ENCODE data around the gene PATJ. TPM values are rescaled to one million over a fixed set of nuclear protein-coding genes. Genes with fewer than 3 reads are reported as not detected.
"Not testable (repeated sequence)": the region's sequence is repeated elsewhere in the genome, so short reads cannot be mapped to it uniquely, and the experiment has no call there.

Gene PATJ
- polyA plus RNA-seq, 3 donors, result 36.1 to 55.6 (median 36.4) TPM

DNA sequence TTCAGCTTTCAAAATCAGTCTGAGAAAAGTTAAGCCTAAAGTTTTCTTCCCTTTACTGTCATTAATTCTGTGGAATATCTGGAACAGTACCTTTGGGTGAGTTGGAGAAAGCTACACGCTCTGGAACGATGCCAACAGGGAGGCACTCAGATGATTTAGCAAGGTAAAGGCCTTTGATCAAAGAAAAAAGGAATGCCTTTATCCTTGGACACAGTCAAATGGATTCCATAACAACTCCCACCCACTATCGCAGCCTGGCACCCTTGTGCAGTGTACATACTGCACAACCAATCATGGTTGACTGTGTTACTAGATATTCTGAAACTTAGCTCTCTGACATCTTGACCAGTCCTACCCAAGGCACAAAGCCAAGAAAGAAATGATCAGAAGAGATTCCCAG, 218.7 kb downstream of the PATJ start:
- no peak for DNase-seq (ENCODE audit: extremely low read depth in 1 of 11, low read depth in 9 of 11, low spot score in 4 of 11)

DNA sequence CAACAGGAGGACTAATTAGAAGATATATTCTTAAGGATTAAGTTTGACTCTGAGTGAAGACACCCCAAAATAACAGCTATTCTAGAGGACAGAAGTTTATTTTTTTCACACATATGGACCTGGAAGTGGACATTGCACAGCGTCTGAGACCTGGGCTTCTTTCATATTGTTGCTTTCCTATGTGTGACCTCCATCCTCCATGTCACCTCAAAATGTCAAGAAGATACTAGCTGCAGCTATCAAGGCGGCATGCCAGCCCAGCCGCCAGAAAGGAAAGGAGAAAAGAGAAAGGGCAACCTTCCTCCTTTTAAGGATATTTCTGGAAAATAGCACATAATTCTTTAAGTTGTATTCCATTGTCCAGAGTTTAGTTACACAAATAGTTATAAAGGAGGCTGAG, 220.4 kb downstream of the PATJ start:
- no peak for DNase-seq (ENCODE audit: extremely low read depth in 1 of 11, low read depth in 9 of 11, low spot score in 4 of 11)

DNA sequence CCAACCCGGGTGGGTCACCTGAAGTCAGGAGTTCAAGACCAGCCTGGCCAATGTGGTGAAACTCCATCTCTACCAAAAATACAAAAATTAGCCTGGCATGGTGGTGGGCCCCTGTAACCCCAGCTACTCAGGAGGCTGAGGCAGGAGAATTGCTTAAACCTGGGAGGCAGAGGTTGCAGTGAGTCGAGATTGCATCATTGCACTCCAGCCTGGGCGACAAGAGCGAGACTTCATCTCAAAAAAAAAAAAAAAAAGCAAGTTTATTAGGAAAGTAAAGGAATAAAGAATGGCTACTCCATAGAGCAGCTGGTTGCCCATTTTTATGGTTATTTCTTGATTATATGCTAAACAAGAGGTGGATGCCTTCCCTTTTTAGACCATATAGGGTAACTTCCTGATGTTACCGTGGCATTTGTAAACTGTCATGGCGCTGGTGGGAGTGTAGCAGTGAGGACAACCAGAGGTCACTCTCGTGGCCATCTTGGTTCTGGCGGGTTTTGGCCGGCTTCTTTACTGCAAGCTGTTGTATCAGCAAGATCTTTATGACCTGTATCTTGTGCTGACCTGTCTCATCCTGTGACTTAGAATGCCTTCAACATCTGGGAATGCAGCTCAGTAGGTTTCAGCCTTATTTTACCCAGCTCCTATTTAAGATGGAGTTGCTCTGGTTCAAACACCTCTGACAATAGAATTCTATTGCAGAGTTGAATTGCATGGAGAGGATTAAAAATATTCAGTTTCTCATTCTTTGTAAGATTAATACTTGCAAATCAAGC, 224.4 kb downstream of the PATJ start:
- not testable (repeated sequence) for DNase-seq (ENCODE audit: extremely low read depth in 1 of 11, low read depth in 9 of 11, low spot score in 4 of 11)

DNA sequence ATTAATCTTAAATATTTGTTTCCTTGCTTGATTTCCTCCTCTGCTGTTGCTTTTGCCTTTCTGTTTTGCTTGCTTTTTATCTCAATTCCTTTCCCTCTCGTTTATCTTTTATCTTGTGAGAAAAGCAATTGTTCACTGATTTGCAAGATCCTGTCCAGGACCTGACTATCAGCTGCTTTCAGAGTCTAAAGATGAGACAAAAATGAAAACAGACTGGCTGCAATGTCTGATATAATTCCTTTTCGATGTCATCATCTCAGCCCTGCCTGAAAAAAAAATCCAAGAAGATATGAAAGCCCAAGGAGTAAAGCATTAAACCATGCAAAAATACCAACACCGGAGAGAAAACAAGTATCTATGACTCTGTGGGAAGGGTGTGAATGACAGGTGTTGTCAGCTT, 225.5 kb downstream of the PATJ start:
- DNase-seq (ENCODE audit: extremely low read depth in 1 of 11, low read depth in 9 of 11, low spot score in 4 of 11), result no peak

DNA sequence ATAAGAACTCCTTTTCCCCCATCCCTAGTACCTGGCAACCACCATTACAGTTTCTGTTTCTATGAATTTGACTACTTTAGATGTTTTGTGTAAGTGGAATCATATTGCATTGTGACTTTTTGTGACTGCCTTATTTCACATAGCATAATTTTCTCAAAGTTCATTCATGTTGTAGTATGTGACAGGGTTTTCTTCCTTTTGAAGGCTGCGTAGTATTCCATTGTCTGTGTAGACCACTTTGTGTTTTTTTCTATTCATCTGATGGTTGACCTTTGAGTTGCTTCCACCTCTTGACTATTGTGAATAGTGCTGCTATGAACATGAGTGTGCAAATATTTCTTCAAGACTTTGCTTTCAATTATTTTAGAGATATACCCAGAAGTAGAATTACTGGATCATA, 226.6 kb downstream of the PATJ start:
- no peak for DNase-seq (ENCODE audit: extremely low read depth in 1 of 11, low read depth in 9 of 11, low spot score in 4 of 11)

DNA sequence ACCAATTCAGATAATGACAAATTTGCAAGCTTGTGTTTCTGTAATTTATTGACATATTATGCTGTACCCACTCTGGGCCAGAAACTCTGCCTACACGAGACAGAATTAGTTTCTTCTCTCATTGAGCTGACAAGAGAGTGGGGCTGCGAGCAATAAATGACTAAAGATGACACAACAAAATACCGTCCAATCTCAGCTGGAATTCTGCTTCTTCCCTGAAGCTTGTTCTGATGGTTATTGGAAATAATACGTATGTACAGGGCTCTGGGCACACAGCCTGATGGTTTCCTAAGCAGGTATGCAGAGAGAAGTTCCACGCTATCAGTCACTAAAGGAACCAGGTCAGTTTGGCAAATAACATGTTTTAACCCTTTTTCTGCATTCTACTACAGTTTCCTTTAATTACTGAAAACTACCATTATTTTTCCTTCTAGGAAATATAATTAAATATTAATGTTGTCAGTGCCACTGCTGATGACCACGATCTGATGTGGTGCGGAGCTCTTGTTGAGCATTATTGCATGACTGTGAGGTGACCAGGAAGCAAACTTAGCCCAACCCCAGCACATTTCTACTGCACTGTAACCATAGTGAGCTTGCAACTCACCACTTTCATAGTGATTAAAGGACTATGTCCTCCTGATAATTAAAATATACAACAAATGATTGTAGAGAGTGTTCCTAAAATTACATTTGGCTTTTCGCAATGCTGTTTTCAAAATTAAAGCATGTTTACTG, 231.0 kb downstream of the PATJ start:
- no peak for DNase-seq (ENCODE audit: extremely low read depth in 1 of 11, low read depth in 9 of 11, low spot score in 4 of 11)

DNA sequence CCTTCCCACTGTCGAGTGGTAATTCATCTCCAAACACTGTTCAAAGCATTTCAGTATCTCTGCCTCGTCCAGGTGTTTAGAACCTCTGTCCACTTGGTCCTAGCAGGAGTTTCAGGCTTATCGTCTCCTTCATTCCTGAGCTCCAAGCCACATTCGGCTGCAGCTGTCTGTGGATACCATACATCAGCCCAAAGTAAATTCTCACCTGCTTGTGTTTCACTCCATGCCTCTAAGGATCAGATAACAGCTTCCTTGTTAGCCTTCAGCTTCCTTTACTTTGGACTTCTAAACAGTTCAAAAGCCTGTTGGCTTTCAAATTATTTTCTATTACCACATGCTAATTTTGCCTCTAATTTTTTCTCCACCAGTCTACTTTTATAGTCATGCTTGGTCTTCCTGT, 233.4 kb downstream of the PATJ start:
- DNase-seq (ENCODE audit: extremely low read depth in 1 of 11, low read depth in 9 of 11, low spot score in 4 of 11), result no peak

DNA sequence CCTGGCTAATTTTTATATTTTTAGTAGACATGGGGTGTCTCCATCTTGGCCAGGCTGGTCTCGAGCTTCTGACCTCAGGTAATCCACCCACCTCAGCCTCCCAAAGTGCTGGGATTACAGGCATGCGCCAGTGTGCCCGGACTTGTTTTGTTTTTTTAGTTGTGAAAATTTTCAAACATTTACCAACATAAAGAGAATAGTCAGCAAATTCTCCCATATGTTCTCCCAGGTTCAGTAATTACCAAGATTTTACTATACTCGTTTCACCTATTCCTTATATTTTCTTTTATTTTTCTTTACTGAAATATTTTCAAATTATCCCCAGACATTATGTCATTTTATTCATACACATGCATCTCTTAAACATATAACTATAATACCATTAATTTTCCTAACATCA, 234.3 kb downstream of the PATJ start:
- DNase-seq (ENCODE audit: extremely low read depth in 1 of 11, low read depth in 9 of 11, low spot score in 4 of 11), result no peak

DNA sequence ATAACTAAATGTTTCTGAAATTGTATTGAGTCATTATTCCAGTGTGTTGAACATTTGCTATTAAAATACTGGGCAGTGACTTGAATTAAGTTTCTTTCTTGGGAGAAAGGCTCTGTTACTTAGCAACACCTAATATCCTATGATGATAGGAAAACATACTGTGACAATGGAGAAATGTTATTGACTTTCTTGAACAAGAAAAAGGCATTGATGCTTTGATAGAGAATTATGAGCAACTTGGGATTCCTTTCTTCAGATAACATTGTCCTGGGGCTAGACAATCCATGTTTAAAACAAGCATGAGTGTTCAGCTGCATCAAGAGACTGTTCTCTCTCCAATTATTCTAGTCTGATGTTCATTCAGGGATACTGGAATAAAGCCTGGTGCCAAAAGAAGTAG, 236.5 kb downstream of the PATJ start:
- DNase-seq (ENCODE audit: extremely low read depth in 1 of 11, low read depth in 9 of 11, low spot score in 4 of 11), result no peak

DNA sequence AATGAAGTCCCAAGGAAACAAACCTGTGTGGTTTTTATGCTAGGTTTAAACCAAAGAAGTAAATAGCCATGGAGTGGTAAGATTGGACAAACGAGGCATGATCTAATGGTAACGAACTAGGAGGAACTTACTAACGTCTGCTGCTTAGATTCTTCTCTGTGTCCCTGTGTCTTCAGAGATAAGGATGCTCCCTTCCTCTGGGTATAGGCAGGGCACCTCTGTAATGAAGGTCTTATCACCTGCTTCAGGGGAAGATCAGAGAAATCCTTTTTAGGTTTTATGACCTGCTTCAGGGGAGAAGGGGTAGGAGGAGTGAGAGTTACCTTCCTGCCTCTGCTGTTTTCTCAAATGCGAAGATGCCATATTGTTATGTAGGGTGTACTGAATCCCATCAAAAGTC, 237.4 kb downstream of the PATJ start:
- no peak for DNase-seq (ENCODE audit: extremely low read depth in 1 of 11, low read depth in 9 of 11, low spot score in 4 of 11)

DNA sequence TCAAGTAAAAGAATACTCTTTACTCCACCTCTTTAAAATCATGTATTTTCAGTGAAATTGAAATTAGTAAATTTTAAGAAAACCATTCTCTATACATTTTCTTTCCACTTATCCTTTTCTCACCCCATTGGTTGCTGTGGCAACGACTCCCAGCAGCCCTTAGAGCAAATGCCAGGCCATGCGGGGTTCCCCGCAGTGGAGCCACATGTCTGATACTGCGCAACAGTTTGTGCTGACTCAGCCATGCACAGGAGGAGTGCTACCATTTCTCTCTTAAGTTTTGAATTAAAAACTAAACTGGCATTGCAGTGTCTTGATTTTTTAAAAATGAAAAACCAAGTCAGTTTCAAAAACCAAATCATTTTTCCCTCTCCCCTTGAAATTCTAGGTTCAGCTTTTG, 238.3 kb downstream of the PATJ start:
- no peak for DNase-seq (ENCODE audit: extremely low read depth in 1 of 11, low read depth in 9 of 11, low spot score in 4 of 11)

DNA sequence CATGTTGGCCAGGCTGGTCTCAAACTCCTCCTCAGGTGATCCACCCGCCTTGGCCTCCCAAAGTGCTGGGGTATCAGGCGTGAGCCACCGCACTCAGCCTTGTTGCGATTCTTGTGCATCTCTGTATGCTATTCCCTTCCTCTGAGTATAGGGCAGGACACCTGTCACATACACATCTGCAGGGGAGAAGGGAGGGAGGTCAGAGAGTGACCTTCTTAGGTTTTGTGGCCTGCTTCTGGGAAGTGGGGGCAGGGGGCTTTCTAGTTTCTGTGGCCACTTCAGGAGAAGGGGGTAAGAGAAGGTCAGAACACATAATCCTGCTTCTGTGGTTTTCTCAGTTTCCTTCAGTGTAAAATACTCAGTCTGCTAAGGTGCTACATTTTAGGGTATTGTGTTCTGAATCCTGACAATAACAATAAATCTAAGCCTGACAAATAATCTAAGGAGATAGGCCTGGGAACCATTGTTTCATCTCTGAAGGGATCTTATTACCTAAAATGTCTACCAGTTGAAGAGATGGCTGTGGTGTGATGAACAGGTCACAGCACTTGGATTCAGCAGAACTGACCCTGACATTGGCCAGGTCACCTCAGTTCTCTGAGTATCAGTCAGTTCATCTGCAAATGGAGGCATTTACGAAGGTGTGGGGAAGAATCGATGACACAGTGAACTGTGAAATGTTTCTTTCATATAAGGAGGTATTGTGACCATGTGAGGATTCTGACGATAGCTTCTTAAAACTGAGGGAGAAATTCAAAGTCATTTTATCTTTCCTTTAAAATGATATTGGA, 239.8 kb downstream of the PATJ start:
- no peak for DNase-seq (ENCODE audit: extremely low read depth in 1 of 11, low read depth in 9 of 11, low spot score in 4 of 11)

DNA sequence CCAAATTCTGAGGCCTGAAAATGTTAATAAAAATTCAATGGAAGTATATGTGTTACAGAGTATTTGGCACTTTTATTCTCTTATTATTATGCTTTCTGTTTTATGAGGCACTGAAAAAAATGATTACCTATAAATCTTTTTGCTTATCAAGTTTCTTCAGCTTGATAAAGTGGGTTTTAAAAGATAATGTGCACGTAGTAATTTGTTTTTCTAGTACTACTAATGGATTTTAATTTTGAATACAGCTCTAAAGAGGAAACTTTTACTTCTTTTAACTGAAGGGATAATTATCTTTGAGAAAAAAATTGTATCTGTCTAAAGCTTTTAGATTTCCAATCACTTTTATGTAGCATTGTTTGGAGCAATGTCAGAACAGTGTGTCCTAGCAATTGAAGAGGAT, 241.0 kb downstream of the PATJ start:
- DNase-seq (ENCODE audit: extremely low read depth in 1 of 11, low read depth in 9 of 11, low spot score in 4 of 11), result no peak

DNA sequence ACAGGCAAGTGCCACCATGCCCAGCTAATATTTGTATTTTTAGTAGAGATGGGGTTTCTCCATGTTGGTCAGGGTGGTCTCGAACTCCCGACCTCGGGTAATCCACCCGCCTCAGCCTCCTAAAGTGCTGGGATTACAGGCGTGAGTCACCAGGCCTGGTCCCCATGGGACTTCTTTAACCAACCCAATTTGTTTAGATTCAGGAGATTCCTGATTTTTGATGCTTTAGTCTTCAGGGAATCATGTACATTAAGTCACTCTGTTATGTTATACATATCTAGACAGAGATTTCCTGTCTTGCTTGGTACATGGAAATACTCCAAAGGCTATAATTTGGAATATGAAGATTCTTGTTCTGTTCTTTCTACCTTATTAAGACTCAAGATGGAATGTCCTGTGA, 250.0 kb downstream of the PATJ start:
- no peak for DNase-seq (ENCODE audit: extremely low read depth in 1 of 11, low read depth in 9 of 11, low spot score in 4 of 11)

DNA sequence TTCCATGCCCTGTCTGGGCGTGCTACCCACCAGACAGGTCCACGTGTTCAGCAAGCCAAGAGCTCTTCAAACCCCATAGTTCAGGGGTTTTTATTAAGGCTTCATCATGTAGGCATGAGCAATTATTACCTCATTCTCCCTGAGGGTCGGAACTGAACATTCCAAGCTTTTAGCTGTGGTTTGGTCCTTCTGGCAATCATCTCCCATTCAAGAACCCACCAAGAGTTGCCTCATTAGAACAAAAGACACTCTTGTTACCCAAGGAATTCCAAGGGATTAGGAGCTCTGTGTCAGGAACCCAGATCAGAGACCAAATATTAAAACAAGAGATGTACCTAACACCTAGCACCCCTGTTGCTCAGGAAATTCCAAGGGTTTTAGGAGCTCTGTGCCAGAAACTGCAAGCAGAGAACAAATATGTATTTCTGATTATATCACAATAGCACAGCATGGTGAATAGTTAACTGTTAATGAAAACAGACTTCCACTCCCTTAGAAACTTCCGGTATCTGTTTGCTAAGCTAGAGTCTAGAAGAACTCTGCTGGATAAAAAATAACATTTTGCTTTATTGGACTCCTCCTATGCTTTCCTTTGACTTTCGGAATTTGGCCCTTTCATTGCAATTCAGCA, 251.2 kb downstream of the PATJ start:
- DNase-seq (ENCODE audit: extremely low read depth in 1 of 11, low read depth in 9 of 11, low spot score in 4 of 11), result no peak

DNA sequence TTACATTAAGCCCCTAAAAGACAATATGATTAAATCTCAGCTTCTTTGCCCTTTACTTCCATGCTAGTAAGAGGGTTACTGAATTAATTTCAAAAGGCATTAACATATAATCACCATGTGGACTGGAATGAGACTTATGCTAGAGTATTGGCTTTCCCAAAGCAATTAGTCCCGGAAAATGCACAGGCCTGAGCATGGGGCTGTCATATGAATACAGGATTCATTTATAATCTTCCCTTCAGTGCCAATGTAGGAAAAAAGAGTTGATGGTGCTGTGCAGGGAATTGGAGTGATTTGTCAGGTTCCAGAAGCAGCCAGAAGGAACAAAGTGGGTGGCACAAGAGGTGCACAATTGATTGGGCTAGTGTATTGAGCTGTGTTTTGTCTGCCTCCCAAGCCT, 253.4 kb downstream of the PATJ start:
- DNase-seq (ENCODE audit: extremely low read depth in 1 of 11, low read depth in 9 of 11, low spot score in 4 of 11), result no peak

DNA sequence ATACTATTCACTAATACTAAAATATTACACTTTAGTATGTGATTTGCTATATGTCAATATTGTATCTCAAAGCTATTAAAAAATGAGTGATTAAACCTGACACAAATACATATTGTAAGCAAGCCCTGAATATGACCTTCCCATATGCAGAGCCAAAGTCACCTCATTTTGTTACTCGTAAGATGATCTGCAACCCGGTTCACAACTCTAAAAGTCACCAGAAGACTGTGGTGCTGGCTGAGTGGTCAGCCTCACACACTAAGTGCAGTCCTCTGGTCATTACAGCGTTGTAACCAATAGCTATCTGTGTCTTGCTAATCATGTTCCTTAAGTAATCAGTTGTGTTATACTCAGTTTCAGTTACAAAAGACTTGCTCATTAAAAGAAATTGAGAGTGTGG, 254.8 kb downstream of the PATJ start:
- DNase-seq (ENCODE audit: extremely low read depth in 1 of 11, low read depth in 9 of 11, low spot score in 4 of 11), result no peak

DNA sequence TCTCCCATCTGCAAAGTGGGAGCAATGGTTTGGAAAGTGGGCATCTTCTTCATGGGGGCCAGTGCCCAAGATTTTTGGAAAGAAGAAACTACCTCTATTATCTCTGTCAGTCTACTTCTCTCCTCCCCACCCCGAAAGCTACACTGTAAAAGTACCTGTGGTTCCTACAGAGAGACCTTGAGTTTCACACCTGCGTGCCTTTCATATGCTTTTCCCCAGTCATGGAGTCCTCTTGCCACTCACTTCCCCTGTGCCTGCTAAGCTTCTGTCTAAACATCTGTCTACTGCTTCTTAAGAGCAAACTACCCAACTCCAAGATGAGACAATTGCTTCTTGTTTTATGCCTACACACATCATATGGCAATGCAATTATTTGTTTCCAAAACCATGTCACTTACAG, 261.5 kb downstream of the PATJ start:
- no peak for DNase-seq (ENCODE audit: extremely low read depth in 1 of 11, low read depth in 9 of 11, low spot score in 4 of 11)

DNA sequence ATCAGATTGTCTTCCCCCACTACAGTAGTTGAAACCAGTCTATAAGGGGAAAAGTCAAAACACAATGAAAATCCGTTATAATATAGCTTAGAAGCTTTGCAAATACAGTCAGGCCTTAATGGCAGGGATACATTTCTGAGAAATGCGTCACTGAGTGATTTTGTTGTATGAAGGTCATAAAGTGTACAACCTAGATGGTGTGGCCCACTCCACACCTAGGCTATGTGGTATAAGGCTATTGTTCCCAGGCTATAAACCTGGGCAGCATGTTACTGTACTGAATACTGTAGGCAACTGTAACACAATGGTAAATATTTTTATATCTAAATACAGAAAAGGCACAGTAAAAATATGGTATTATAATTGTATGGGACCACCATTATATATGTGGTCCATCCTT, 264.4 kb downstream of the PATJ start:
- no peak for DNase-seq (ENCODE audit: extremely low read depth in 1 of 11, low read depth in 9 of 11, low spot score in 4 of 11)

DNA sequence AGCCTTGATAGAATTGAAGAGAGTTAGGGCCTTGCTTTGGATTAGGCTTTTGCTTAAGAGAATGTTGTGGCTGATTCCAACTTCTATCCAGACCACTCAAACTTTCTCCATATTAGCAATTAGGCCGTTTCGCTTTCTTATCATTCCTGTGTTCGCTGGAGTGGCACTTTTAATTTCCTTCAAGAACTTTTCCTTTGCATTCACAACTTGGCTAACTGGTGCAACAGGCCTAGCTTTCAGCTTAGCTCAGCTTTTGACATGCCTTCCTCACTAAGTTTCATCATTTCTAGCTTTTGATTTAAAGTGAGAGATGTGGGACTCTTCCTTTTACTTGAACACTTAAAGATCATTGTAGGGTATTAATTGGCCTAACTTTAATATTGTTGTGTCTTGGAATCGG, 268.7 kb downstream of the PATJ start:
- no peak for DNase-seq (ENCODE audit: extremely low read depth in 1 of 11, low read depth in 9 of 11, low spot score in 4 of 11)
